Posterior vena cava (tissue), 2 donors: ENCODE results near the gene FCRL2. TPM values are rescaled to one million over a fixed set of nuclear protein-coding genes. Genes with fewer than 3 reads are reported as not detected.

ENCODE experiments used
- DNase-seq: peaks from one replicate; pipeline ENCODE4 v3.0.0-alpha.2; 2020; ENCODE audit warnings: low spot score
- intact Hi-C, 2 donors: fragments of 100-400 bp; cut with DNase I; formaldehyde crosslinking; loops; one replicate each; pipeline versions ENCODE4 v1.14.1 to v1.14.2; 2022 to 2023
- long read RNA-seq, 2 donors: library from polyadenylated mRNA; unstranded; transcript quantifications; one replicate each; pipeline ENCODE4 v2.0.0, GENCODE V29; 2020 to 2021
- total RNA-seq, 2 donors: library from RNA; stranded (reverse); fragmentation: NEBNext Ultra II Directional; extraction: Animal tissue kit (Norgen Biotek cat#: 25700); gene quantifications; one replicate each; pipeline ENCODE4 v1.2.1, GENCODE V29; 2021
- donor health status: DM: yes; HTN: yes; CAD: no.
- donor health status: DM: yes; HTN: yes; CAD: no.

The FCRL2 gene
- under 1 TPM in 1 of 2 donors, not detected in 1; 0.19 TPM for total RNA-seq
- long read RNA-seq, donor 1: 0 reads
- long read RNA-seq, donor 2: 0 reads

GRCh38 chr1:157776971-157777391, at the start of gene FCRL2:
Gene FCRL2 (minus strand): TSS chr1:157777132. CDS start chr1:157777073, 59 bp downstream.
- intact Hi-C loops: no loop called here
- DNase-seq: no peak

GRCh38 chr1:157820299-157820698, 43.4 kb upstream of the FCRL2 start:
- DNase-seq: no peak
- intact Hi-C loops: no loop called here

GRCh38 chr1:157819896-157820295, 43.0 kb upstream of the FCRL2 start, which contains the start of gene FCRL1:
Gene FCRL1 (minus strand): TSS chr1:157820120. CDS start chr1:157820037, 83 bp downstream.
- intact Hi-C loops: no loop called here
- no peak for DNase-seq

GRCh38 chr1:157819215-157819614, 42.3 kb upstream of the FCRL2 start:
- intact Hi-C loops: no loop called here
- no peak for DNase-seq

GRCh38 chr1:157813269-157813668, 36.3 kb upstream of the FCRL2 start:
- DNase-seq: no peak
- intact Hi-C loops: loop anchor here in 1 of 2 donors (5.0 kb wide), 1 partner anchor 579 kb away; no protein-coding TSS in a partner anchor

GRCh38 chr1:157806431-157807149, 29.7 kb upstream of the FCRL2 start:
- intact Hi-C loops: no loop called here
- no peak for DNase-seq

- intact Hi-C loops: no loop called here
- no peak for DNase-seq
Measured at GRCh38 chr1:157803851-157804250, 26.9 kb upstream of the FCRL2 start.

- no peak for DNase-seq
- intact Hi-C loops: no loop called here
Measured at GRCh38 chr1:157799996-157800395, 23.1 kb upstream of the FCRL2 start.

GRCh38 chr1:157798211-157798610, 21.3 kb upstream of the FCRL2 start:
- intact Hi-C loops: no loop called here
- DNase-seq: no peak

GRCh38 chr1:157785248-157785647, 8.3 kb upstream of the FCRL2 start:
- no peak for DNase-seq
- intact Hi-C loops: no loop called here

GRCh38 chr1:157784801-157785200, 7.9 kb upstream of the FCRL2 start:
- DNase-seq: no peak
- intact Hi-C loops: no loop called here

GRCh38 chr1:157782931-157783330, 6.0 kb upstream of the FCRL2 start:
- DNase-seq: no peak
- intact Hi-C loops: no loop called here

- intact Hi-C loops: no loop called here
- no peak for DNase-seq
Measured at GRCh38 chr1:157781048-157781447, 4.1 kb upstream of the FCRL2 start.

- intact Hi-C loops: no loop called here
- no peak for DNase-seq
Measured at GRCh38 chr1:157775101-157775870, 1.6 kb downstream of the FCRL2 start.

GRCh38 chr1:157774412-157774811, 2.5 kb downstream of the FCRL2 start:
- intact Hi-C loops: no loop called here
- DNase-seq: no peak

- no peak for DNase-seq
- intact Hi-C loops: no loop called here
Measured at GRCh38 chr1:157773493-157774350, 3.2 kb downstream of the FCRL2 start.

GRCh38 chr1:157771661-157772425, 5.1 kb downstream of the FCRL2 start:
- intact Hi-C loops: no loop called here

GRCh38 chr1:157770442-157771043, 6.4 kb downstream of the FCRL2 start:
- DNase-seq: no peak
- intact Hi-C loops: no loop called here

More at GRCh38 chr1:157771661-157772425, 5.1 kb downstream of the FCRL2 start:
- no peak for DNase-seq
